DOHH2 (cell line): ENCODE measurements around the gene NELFCD.

ENCODE experiments used
- CTCF ChIP-seq: fragments of 200-600 bp; sonication (generic); IDR thresholded peaks from one replicate; pipeline ENCODE4 v1.5.1; 2014; ENCODE audit warnings: antibody characterized with exemption, mild to moderate bottlenecking, low read depth, low read length; ENCODE audit not compliant: poor library complexity, severe bottlenecking
- EZH2phosphoT487 ChIP-seq: fragments of 200-600 bp; sonication (generic); IDR thresholded peaks from 2 replicates; pipeline ENCODE4 v1.6.1; 2017; ENCODE audit warnings: borderline replicate concordance, mild to moderate bottlenecking, antibody characterized with exemption, low read length, moderate library complexity, mixed read lengths

- TF ChIP-seq CTCF (no peak), EZH2phosphoT487 (no peak)
Measured at GRCh38 chr20:59003836-59004492, 22.9 kb downstream of the NELFCD start.
